HepG2 (cell line): ENCODE measurements around the gene CCDC57. TPM values are rescaled to one million over a fixed set of nuclear protein-coding genes. Genes with fewer than 3 reads are reported as not detected.

Source experiments
- ATF7 ChIP-seq, 2 experiments: fragments of 450-650 bp in 1 of 2; sonication (generic) in 1 of 2; formaldehyde crosslinking in 1 of 2; IDR thresholded peaks; 2 replicates each; pipeline versions ENCODE4 v1.4.0 to v1.6.1; 2016 to 2020; ENCODE audit warnings: antibody characterized with exemption in 1 of 2, mild to moderate bottlenecking in 1 of 2, missing genetic modification reagents in 1 of 2
- PHF5A ChIP-seq: IDR thresholded peaks from one replicate; pipeline ENCODE4 v1.6.1; 2018; ENCODE audit warnings: low read depth, missing genetic modification reagents; ENCODE audit not compliant: unreplicated experiment
- PREB ChIP-seq: sonication (generic); formaldehyde crosslinking; IDR thresholded peaks from 2 replicates; pipeline ENCODE4 v1.4.0; 2020; ENCODE audit warnings: missing genetic modification reagents
- SP4 ChIP-seq: sonication (generic); formaldehyde crosslinking; IDR thresholded peaks from 2 replicates; pipeline ENCODE4 v1.8.1; 2023; ENCODE audit warnings: mild to moderate bottlenecking, missing genetic modification reagents
- YEATS2 ChIP-seq: sonication (generic); formaldehyde crosslinking; IDR thresholded peaks from 2 replicates; pipeline ENCODE4 v1.4.0; 2020; ENCODE audit warnings: missing genetic modification reagents, borderline replicate concordance
- ZNF503 ChIP-seq: sonication (generic); formaldehyde crosslinking; IDR thresholded peaks from 2 replicates; pipeline ENCODE4 v1.4.0; 2020; ENCODE audit warnings: missing genetic modification reagents
- ZNF564 ChIP-seq: sonication (generic); formaldehyde crosslinking; IDR thresholded peaks from 2 replicates; pipeline ENCODE4 v1.8.1; 2023; ENCODE audit warnings: mild to moderate bottlenecking, missing genetic modification reagents
- ZNF687 ChIP-seq: sonication (generic); formaldehyde crosslinking; IDR thresholded peaks from 2 replicates; pipeline ENCODE4 v1.5.1; 2020; ENCODE audit warnings: mild to moderate bottlenecking, missing genetic modification reagents, moderate library complexity
- polyA plus RNA-seq, 8 experiments: library from polyadenylated mRNA; depleted of rRNA in 3 of 8; stranded (reverse) in 7 of 8; unstranded in 1 of 8; fragments of >200 nt; fragmentation: Illumina TruSeq in 4 of 8; extraction: Trizol in 4 of 8; gene quantifications; 2 replicates each; pipeline versions ENCODE4 v1.2.1 to v1.2.3, GENCODE V29; 2011 to 2016; ENCODE audit warnings: low read depth in 4 of 8, missing spikeins in 1 of 8, mixed read lengths in 1 of 8; ENCODE audit not compliant: insufficient read depth in 1 of 8
- total RNA-seq, 5 experiments: library from RNA; depleted of rRNA; stranded (reverse); fragments of >200 nt; fragmentation: Illumina TruSeq; extraction: Trizol; gene quantifications; 2 replicates each; pipeline ENCODE4 v1.2.3, GENCODE V29; 2016; ENCODE audit warnings: low read depth in 1 of 5
- TF ChIP-seq, protein P1 (sequence below): sonication (generic); formaldehyde crosslinking; conservative IDR thresholded peaks from 2 replicates; pipeline ENCODE4 v1.8.0; 2022; ENCODE audit warnings: low read depth, missing genetic modification reagents
- TF ChIP-seq, protein P2 (sequence below): IDR thresholded peaks from 2 replicates; pipeline ENCODE4 v1.6.1; 2016
- TF ChIP-seq, protein P3 (sequence below): sonication (generic); formaldehyde crosslinking; IDR thresholded peaks from 2 replicates; pipeline ENCODE4 v1.4.0; 2020; ENCODE audit warnings: mild to moderate bottlenecking, missing genetic modification reagents, borderline replicate concordance

CCDC57 gene
- total and polyA plus RNA-seq, 2 of the 13 experiments (the other 11 are each of a cell fraction or from before 2014, with no cell fraction given), result 59.3 to 59.9 TPM

DNA sequence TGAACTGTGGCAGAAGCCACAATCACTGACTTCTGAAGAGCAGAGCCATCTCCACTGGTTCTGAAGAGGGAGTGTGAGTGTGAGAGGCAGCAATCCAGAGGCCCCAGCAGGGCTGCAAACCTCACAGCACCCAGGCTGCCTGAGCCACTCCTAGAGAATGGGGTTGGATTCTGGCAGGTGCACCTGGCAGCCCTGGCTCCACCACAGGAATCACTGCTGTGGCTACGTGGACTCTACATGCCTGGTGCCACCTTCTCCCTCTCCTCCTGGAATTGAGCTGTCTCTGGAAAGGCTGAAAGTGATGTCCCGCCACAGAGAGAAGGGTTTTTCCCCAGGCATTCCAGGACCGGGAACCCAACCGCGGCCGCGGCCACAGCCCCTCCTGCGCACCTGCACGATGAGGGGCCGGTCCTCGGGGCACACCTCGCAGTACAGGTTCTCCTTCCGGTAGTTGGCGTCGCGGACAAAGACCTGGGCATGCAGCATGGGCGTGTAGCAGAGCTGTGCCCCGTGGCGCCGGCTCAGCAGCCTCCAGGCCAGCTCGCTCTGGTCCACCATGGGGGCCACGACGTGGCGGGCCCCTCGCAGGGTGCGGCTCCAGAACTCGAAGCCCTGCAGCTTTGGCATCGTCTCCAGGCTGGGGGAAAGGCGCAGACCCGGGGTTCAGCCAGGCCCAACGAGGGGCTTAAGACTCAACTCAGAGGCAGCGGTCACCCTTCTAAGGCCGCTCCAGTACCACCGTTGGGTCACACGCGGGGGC is 148.0 kb downstream of the CCDC57 start (continued):
- TF ChIP-seq ZNF564 (CRISPR knock-in tag), result peak; percentile 10; the same call in 1 of the 2 replicates
- TF ChIP-seq PREB (CRISPR knock-in tag), result no peak
- TF ChIP-seq, protein P1, sequence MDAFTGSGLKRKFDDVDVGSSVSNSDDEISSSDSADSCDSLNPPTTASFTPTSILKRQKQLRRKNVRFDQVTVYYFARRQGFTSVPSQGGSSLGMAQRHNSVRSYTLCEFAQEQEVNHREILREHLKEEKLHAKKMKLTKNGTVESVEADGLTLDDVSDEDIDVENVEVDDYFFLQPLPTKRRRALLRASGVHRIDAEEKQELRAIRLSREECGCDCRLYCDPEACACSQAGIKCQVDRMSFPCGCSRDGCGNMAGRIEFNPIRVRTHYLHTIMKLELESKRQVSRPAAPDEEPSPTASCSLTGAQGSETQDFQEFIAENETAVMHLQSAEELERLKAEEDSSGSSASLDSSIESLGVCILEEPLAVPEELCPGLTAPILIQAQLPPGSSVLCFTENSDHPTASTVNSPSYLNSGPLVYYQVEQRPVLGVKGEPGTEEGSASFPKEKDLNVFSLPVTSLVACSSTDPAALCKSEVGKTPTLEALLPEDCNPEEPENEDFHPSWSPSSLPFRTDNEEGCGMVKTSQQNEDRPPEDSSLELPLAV, result no peak
- TF ChIP-seq, protein P2, sequence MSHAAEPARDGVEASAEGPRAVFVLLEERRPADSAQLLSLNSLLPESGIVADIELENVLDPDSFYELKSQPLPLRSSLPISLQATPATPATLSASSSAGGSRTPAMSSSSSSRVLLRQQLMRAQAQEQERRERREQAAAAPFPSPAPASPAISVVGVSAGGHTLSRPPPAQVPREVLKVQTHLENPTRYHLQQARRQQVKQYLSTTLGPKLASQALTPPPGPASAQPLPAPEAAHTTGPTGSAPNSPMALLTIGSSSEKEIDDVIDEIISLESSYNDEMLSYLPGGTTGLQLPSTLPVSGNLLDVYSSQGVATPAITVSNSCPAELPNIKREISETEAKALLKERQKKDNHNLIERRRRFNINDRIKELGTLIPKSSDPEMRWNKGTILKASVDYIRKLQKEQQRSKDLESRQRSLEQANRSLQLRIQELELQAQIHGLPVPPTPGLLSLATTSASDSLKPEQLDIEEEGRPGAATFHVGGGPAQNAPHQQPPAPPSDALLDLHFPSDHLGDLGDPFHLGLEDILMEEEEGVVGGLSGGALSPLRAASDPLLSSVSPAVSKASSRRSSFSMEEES (CRISPR knock-in tag), result no peak
- TF ChIP-seq YEATS2 (CRISPR knock-in tag), result no peak
- peak; percentile 16 for TF ChIP-seq PHF5A
- TF ChIP-seq, protein P3, sequence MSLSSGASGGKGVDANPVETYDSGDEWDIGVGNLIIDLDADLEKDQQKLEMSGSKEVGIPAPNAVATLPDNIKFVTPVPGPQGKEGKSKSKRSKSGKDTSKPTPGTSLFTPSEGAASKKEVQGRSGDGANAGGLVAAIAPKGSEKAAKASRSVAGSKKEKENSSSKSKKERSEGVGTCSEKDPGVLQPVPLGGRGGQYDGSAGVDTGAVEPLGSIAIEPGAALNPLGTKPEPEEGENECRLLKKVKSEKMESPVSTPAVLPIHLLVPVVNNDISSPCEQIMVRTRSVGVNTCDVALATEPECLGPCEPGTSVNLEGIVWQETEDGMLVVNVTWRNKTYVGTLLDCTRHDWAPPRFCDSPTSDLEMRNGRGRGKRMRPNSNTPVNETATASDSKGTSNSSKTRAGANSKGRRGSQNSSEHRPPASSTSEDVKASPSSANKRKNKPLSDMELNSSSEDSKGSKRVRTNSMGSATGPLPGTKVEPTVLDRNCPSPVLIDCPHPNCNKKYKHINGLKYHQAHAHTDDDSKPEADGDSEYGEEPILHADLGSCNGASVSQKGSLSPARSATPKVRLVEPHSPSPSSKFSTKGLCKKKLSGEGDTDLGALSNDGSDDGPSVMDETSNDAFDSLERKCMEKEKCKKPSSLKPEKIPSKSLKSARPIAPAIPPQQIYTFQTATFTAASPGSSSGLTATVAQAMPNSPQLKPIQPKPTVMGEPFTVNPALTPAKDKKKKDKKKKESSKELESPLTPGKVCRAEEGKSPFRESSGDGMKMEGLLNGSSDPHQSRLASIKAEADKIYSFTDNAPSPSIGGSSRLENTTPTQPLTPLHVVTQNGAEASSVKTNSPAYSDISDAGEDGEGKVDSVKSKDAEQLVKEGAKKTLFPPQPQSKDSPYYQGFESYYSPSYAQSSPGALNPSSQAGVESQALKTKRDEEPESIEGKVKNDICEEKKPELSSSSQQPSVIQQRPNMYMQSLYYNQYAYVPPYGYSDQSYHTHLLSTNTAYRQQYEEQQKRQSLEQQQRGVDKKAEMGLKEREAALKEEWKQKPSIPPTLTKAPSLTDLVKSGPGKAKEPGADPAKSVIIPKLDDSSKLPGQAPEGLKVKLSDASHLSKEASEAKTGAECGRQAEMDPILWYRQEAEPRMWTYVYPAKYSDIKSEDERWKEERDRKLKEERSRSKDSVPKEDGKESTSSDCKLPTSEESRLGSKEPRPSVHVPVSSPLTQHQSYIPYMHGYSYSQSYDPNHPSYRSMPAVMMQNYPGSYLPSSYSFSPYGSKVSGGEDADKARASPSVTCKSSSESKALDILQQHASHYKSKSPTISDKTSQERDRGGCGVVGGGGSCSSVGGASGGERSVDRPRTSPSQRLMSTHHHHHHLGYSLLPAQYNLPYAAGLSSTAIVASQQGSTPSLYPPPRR, result no peak; the same call in 1 of the 2 replicates
- TF ChIP-seq ATF7 (IDR thresholded peaks at IDR 0.05), result no peak
- TF ChIP-seq ATF7 (CRISPR knock-in tag; IDR thresholded peaks at IDR 0.05), result no peak
- no peak for TF ChIP-seq ZNF503
- TF ChIP-seq SP4, result 0 out of 2 replicates have a peak, but pooled peaks have one; percentile 3
- TF ChIP-seq ZNF687 (CRISPR knock-in tag), result peak; percentile 96
